ENCODE results near the gene HNRNPDL. TPM values are rescaled to one million over a fixed set of nuclear protein-coding genes. Genes with fewer than 3 reads are reported as not detected.

Gene HNRNPDL
- total and polyA plus RNA-seq, 2 of the 13 experiments (the other 11 are each of a cell fraction or from before 2014, with no cell fraction given), result 167 to 414 TPM

- TF ChIP-seq ZNF512 (CRISPR knock-in tag; IDR thresholded peaks at IDR 0.05) (no peak), PREB (CRISPR knock-in tag; IDR thresholded peaks at IDR 0.05) (no peak), FIP1L1 (IDR thresholded peaks at IDR 0.05; ENCODE audit: borderline replicate concordance, insufficient read depth, low read depth, low read length) (no peak), ZNF124 (CRISPR knock-in tag; IDR thresholded peaks at IDR 0.05) (no peak), TBX2 (CRISPR knock-in tag; IDR thresholded peaks at IDR 0.05; ENCODE audit: borderline replicate concordance) (no peak), SUZ12 (IDR thresholded peaks at IDR 0.05; ENCODE audit: low read depth, low read length) (no peak), HDAC6 (IDR thresholded peaks at IDR 0.05; ENCODE audit: low read depth, low read length) (no peak), NFATC3 (CRISPR knock-in tag; IDR thresholded peaks at IDR 0.05) (no peak), NKX3-1 (CRISPR knock-in tag; IDR thresholded peaks at IDR 0.05) (no peak), ZNF558 (CRISPR knock-in tag; IDR thresholded peaks at IDR 0.05; ENCODE audit: borderline replicate concordance) (no peak), HOXD1 (CRISPR knock-in tag; IDR thresholded peaks at IDR 0.05) (0 out of 2 replicates have a peak, but pooled peaks have one; percentile 6), ZNF816 (CRISPR knock-in tag; IDR thresholded peaks at IDR 0.05; ENCODE audit: borderline replicate concordance) (peak; percentile 23), PRDM15 (CRISPR knock-in tag; IDR thresholded peaks at IDR 0.05) (peak; percentile 18; the same call in 1 of the 2 replicates), DBP (CRISPR knock-in tag; IDR thresholded peaks at IDR 0.05; ENCODE audit: not compliant biosample characterization) (no peak), TAF15 (IDR thresholded peaks at IDR 0.05; ENCODE audit: low read depth, low read length, poor library complexity, severe bottlenecking) (peak; percentile 56), FOXP4 (CRISPR knock-in tag; IDR thresholded peaks at IDR 0.05) (no peak), U2AF1 (optimal IDR thresholded peaks at IDR 0.05; ENCODE audit: low read depth, low read length) (peak; percentile 38)
Observed at GRCh38 chr4:82428969-82429727, 1.1 kb downstream of the HNRNPDL start (continued).
